Testis (tissue), 5 donors: ENCODE data around the gene FMO2. TPM values are rescaled to one million over a fixed set of nuclear protein-coding genes. Genes with fewer than 3 reads are reported as not detected.
A peak's percentile ranks its signal among the peaks of the same experiment; 100 is the strongest.

Experiments used
- DNase-seq: peaks from one replicate; pipeline ENCODE4 v3.0.0-alpha.2; 2019
- H3K27ac ChIP-seq, 2 donors: fragments of 200-600 bp; sonication (generic); one replicate each; pipeline ENCODE4 v1.5.1; 2019
- H3K27me3 ChIP-seq: fragments of 200-600 bp; sonication (generic); one replicate; pipeline ENCODE4 v1.5.1; 2019
- H3K36me3 ChIP-seq: fragments of 200-600 bp; sonication (generic); one replicate; pipeline ENCODE4 v1.5.1; 2017; ENCODE audit warnings: low read depth; ENCODE audit errors: missing control alignments
- H3K4me1 ChIP-seq: fragments of 200-600 bp; sonication (generic); one replicate; pipeline ENCODE4 v1.5.1; 2019
- H3K4me3 ChIP-seq, 2 donors: fragments of 200-600 bp; sonication (generic); one replicate each; pipeline ENCODE4 v1.5.1; 2017 to 2019
- H3K9me3 ChIP-seq: fragments of 200-600 bp; sonication (generic); one replicate; pipeline ENCODE4 v1.5.1; 2017
- CTCF ChIP-seq, 3 experiments: fragments of 450-650 bp in 2 of 3; fragments of 200-600 bp in 1 of 3; sonication (generic) in 1 of 3; IDR thresholded peaks; one replicate each; pipeline ENCODE4 v1.5.1; 2016 to 2019; ENCODE audit warnings: antibody characterized with exemption in 3 of 3, mild to moderate bottlenecking in 2 of 3, moderate library complexity in 1 of 3
- POLR2A ChIP-seq: fragments of 450-650 bp; IDR thresholded peaks from one replicate; pipeline ENCODE4 v1.6.1; 2017; ENCODE audit warnings: antibody characterized with exemption, mild to moderate bottlenecking, moderate library complexity
- WGBS, 2 donors: methylation state at CpG; one replicate each; pipeline ENCODE4 v1.1.5; 2018; 5-methylcytosine and 5-hydroxymethylcytosine counted together
- intact Hi-C: fragments of 100-400 bp; cut with DNase I; formaldehyde crosslinking; loops from one replicate; pipeline ENCODE4 v1.15.1; 2023; ENCODE audit warnings: low total_unique reads
- long read RNA-seq, 2 donors: transcript quantifications; one replicate each; lab custom pipeline, GENCODE V29; 2026
- polyA plus RNA-seq: library from polyadenylated mRNA; stranded (reverse); fragments of 350-450 nt; fragmentation: Illumina TruSeq; extraction: RNeasy Lipid Tissue Mini Kit (QIAGEN cat#74804); gene quantifications from one replicate; pipeline ENCODE4 v1.2.3, GENCODE V29; 2014; ENCODE audit warnings: low read depth, low replicate concordance; ENCODE audit not compliant: insufficient read depth
- total RNA-seq, 2 donors: library from RNA; depleted of rRNA; stranded (reverse); fragments of >200 nt; gene quantifications; one replicate each; pipeline ENCODE4 v1.2.3, GENCODE V29; 2016

FMO2 gene
- total RNA-seq (1 to 10 TPM; 3.2 to 3.4 TPM), polyA plus RNA-seq (2.5 TPM)
- long read RNA-seq, donor 1: 0 reads
- long read RNA-seq, donor 2: 0 reads

- TF ChIP-seq CTCF (IDR thresholded peaks at IDR 0.05) (no peak), POLR2A (no peak)
- no peak within 1 kb of the TSS for H3K27ac ChIP-seq
- H3K4me1 ChIP-seq: no peaks in the 10 kb centered on the region
- H3K27me3 ChIP-seq: no peaks in the 10 kb centered on the region
- 48 to 50% methylated on average over 6 of the region's 6 CpGs for WGBS, 2 donors
- no peaks in the 10 kb centered on the region for H3K36me3 ChIP-seq
- H3K4me3 ChIP-seq: no peak within 1 kb of the TSS
- H3K9me3 ChIP-seq: no peaks in the 10 kb centered on the region
- intact Hi-C loops: no loop called here
- DNase-seq: no peak
Measured at GRCh38 chr1:171185091-171185490, at the start of gene FMO2. FMO2 (plus strand) TSS chr1:171185300; CDS start chr1:171185714, 414 bp downstream.

GRCh38 chr1:171137580-171137979, 47.5 kb upstream of the FMO2 start:
- Histone ChIP-seq H3K9me3 (no peaks in the 10 kb centered on the region), H3K27me3 (no peaks in the 10 kb centered on the region), H3K4me3 (no peak overlapping the region), H3K4me1 (peaks cover 11% of the 10 kb centered on the region), H3K36me3 (no peaks in the 10 kb centered on the region), H3K27ac (no peak overlapping the region)
- WGBS, 2 donors: 64 to 65% methylated on average over 2 of the region's 2 CpGs
- intact Hi-C loops: no loop called here
- no peak for DNase-seq
- TF ChIP-seq CTCF (IDR thresholded peaks at IDR 0.05): no peak
- no peak for TF ChIP-seq POLR2A

- Histone ChIP-seq H3K9me3 (no peaks in the 10 kb centered on the region), H3K27me3 (no peaks in the 10 kb centered on the region), H3K36me3 (no peaks in the 10 kb centered on the region), H3K27ac (no peak overlapping the region), H3K4me1 (peaks cover 11% of the 10 kb centered on the region), H3K4me3 (no peak overlapping the region)
- intact Hi-C loops: no loop called here
- TF ChIP-seq POLR2A (no peak), CTCF (IDR thresholded peaks at IDR 0.05) (no peak)
- 51 to 63% methylated on average over 2 of the region's 2 CpGs for WGBS, 2 donors
- DNase-seq: no peak
Measured at GRCh38 chr1:171138980-171139379, 46.1 kb upstream of the FMO2 start.

GRCh38 chr1:171139890-171140289, 45.2 kb upstream of the FMO2 start:
- no peaks in the 10 kb centered on the region for H3K27me3 ChIP-seq
- no peaks in the 10 kb centered on the region for H3K36me3 ChIP-seq
- intact Hi-C loops: no loop called here
- H3K4me3 ChIP-seq: no peak overlapping the region
- H3K9me3 ChIP-seq: no peaks in the 10 kb centered on the region
- TF ChIP-seq CTCF (IDR thresholded peaks at IDR 0.05) (no peak), POLR2A (no peak)
- peak overlapping the region in 1 of 2 donors; percentile 50 for H3K27ac ChIP-seq
- no peak for DNase-seq
- 80 to 85% methylated on average over 4 of the region's 4 CpGs for WGBS, 2 donors
- peaks cover 11% of the 10 kb centered on the region for H3K4me1 ChIP-seq

- no peak for TF ChIP-seq CTCF (IDR thresholded peaks at IDR 0.05)
- no peak for TF ChIP-seq POLR2A
Measured at GRCh38 chr1:171140401-171140800, 44.7 kb upstream of the FMO2 start.

More at GRCh38 chr1:171140401-171140800, 44.7 kb upstream of the FMO2 start:
- Histone ChIP-seq H3K4me3 (no peak overlapping the region), H3K36me3 (no peaks in the 10 kb centered on the region), H3K9me3 (no peaks in the 10 kb centered on the region), H3K4me1 (peaks cover 11% of the 10 kb centered on the region), H3K27me3 (no peaks in the 10 kb centered on the region), H3K27ac (peak overlapping the region; percentile 4 to 50)
- DNase-seq: no peak
- WGBS, 2 donors: 60 to 68% methylated on average over 5 of the region's 5 CpGs
- intact Hi-C loops: no loop called here
